Measurements from ENCODE around the gene HDAC7.
"Not testable (repeated sequence)": the region's sequence is repeated elsewhere in the genome, so short reads cannot be mapped to it uniquely, and the experiment has no call there.

Gene HDAC7

GRCh38 chr12:47822863-47823262, 3.2 kb upstream of the HDAC7 start:
- H3K36me3 ChIP-seq (ENCODE audit: control insufficient read depth, insufficient read depth, low read length) = no peaks in the 10 kb centered on the region
- H3K27me3 ChIP-seq (ENCODE audit: control insufficient read depth, insufficient read depth, low read length) = no peaks in the 10 kb centered on the region
- no peak overlapping the region for H3K9ac ChIP-seq (ENCODE audit: low read length)
- H3K9me3 ChIP-seq (ENCODE audit: control insufficient read depth, low read length) = no peaks in the 10 kb centered on the region
- H3K4me3 ChIP-seq (ENCODE audit: low read length) = no peak overlapping the region
- peaks cover 68% of the 10 kb centered on the region for H3K4me1 ChIP-seq (ENCODE audit: control insufficient read depth, insufficient read depth, low read length)

DNA sequence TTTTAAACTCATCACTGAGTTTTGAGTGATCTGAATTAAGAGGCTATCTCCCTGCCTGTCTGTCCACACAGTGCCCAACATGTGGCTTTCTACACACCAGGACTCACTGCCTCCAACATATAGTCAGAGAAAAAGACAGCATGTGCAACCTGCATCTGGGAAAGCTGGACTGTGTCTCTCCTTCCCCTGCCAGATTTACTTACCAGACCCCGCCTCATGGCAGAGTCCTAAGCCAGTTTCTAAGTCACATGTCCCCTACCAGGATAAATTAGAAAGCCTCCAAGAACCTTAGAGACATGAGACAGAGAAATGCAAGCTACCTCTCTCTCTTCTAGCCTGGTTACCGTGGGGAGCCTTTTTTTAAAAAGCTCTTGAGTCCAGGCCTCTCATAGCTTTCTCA, 2.7 kb upstream of the HDAC7 start:
- Histone ChIP-seq H3K27me3 (ENCODE audit: control insufficient read depth, insufficient read depth, low read length) (no peaks in the 10 kb centered on the region), H3K4me1 (ENCODE audit: control insufficient read depth, insufficient read depth, low read length) (peaks cover 73% of the 10 kb centered on the region), H3K9ac (ENCODE audit: low read length) (no peak overlapping the region), H3K4me3 (ENCODE audit: low read length) (no peak overlapping the region), H3K36me3 (ENCODE audit: control insufficient read depth, insufficient read depth, low read length) (no peaks in the 10 kb centered on the region), H3K9me3 (ENCODE audit: control insufficient read depth, low read length) (no peaks in the 10 kb centered on the region)

DNA sequence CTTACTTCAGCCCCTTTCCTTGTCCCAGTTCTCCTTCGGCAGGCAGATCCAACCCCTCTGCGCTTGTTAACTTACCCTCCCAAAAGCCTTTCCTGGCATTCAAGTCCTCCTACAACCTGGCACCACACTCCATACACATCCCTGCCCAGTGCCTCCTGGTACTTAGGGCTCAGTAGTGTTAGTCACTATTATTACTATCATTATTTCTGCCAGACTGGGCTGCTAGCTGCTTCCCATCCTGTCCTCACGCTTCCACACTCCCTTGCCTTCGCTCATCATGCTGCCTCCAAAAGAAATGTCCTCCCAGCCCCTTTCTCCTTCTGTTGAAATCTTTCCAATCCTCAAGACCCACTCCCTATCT, 1.6 kb upstream of the HDAC7 start:
- Histone ChIP-seq H3K4me1 (ENCODE audit: control insufficient read depth, insufficient read depth, low read length) (peaks cover 76% of the 10 kb centered on the region), H3K9me3 (ENCODE audit: control insufficient read depth, low read length) (no peaks in the 10 kb centered on the region), H3K27me3 (ENCODE audit: control insufficient read depth, insufficient read depth, low read length) (no peaks in the 10 kb centered on the region), H3K4me3 (ENCODE audit: low read length) (no peak overlapping the region), H3K9ac (ENCODE audit: low read length) (peak overlapping the region; percentile 79), H3K36me3 (ENCODE audit: control insufficient read depth, insufficient read depth, low read length) (no peaks in the 10 kb centered on the region)

DNA sequence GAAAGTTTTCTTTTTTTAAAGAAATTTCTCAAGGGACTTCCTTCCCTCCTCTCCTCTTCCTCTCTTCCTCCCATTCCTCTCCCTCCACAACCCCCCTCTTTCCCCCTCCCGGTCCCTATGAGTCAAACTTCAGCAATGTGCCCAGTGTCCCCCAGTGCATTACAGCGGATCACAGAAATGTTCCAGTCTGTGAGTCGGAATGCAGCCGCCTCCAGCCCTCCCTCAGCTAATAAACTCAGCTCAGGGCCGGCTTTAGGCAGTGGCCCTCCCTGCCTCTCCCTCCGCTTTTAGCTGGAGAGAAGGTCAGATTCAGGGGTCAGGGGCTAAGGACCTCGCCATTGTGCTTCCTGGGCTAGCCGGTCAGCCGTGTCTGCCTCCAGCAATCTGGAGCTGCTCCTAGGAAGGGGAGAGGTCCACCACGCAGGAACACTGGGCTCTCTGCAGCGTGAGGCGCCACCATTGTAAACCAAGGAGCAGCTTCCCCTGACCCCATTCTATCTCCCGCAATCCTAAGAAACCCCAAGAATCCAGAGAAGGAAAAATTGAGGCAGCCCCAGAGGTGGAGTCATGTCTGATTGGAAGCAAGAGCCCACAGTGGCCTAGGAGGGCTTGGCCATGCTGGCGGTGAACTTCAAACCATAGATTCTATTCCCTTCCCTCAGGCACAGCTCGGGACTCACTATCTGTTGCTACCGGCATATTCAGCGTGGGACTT, 1.1 kb upstream of the HDAC7 start:
- no peaks in the 10 kb centered on the region for H3K36me3 ChIP-seq (ENCODE audit: control insufficient read depth, insufficient read depth, low read length)
- peaks cover 73% of the 10 kb centered on the region for H3K4me1 ChIP-seq (ENCODE audit: control insufficient read depth, insufficient read depth, low read length)
- no peaks in the 10 kb centered on the region for H3K27me3 ChIP-seq (ENCODE audit: control insufficient read depth, insufficient read depth, low read length)
- no peaks in the 10 kb centered on the region for H3K9me3 ChIP-seq (ENCODE audit: control insufficient read depth, low read length)
- H3K9ac ChIP-seq (ENCODE audit: low read length) = peak overlapping the region; percentile 79
- no peak overlapping the region for H3K4me3 ChIP-seq (ENCODE audit: low read length)

- no peaks in the 10 kb centered on the region for H3K36me3 ChIP-seq (ENCODE audit: control insufficient read depth, insufficient read depth, low read length)
- H3K9me3 ChIP-seq (ENCODE audit: control insufficient read depth, low read length) = no peaks in the 10 kb centered on the region
- H3K9ac ChIP-seq (ENCODE audit: low read length) = peak overlapping the region; percentile 79
- peaks cover 65% of the 10 kb centered on the region for H3K4me1 ChIP-seq (ENCODE audit: control insufficient read depth, insufficient read depth, low read length)
- H3K27me3 ChIP-seq (ENCODE audit: control insufficient read depth, insufficient read depth, low read length) = no peaks in the 10 kb centered on the region
- peak overlapping the region; percentile 45 for H3K4me3 ChIP-seq (ENCODE audit: low read length)
Observed at GRCh38 chr12:47819138-47819895, 386 bp downstream of the HDAC7 start.

- Histone ChIP-seq H3K36me3 (ENCODE audit: control insufficient read depth, insufficient read depth, low read length) (no peaks in the 10 kb centered on the region), H3K4me1 (ENCODE audit: control insufficient read depth, insufficient read depth, low read length) (peaks cover 68% of the 10 kb centered on the region), H3K9ac (ENCODE audit: low read length) (peak overlapping the region; percentile 79), H3K9me3 (ENCODE audit: control insufficient read depth, low read length) (no peaks in the 10 kb centered on the region), H3K4me3 (ENCODE audit: low read length) (peak overlapping the region; percentile 45), H3K27me3 (ENCODE audit: control insufficient read depth, insufficient read depth, low read length) (no peaks in the 10 kb centered on the region)
Observed at GRCh38 chr12:47818467-47819137, 1.1 kb downstream of the HDAC7 start.

DNA sequence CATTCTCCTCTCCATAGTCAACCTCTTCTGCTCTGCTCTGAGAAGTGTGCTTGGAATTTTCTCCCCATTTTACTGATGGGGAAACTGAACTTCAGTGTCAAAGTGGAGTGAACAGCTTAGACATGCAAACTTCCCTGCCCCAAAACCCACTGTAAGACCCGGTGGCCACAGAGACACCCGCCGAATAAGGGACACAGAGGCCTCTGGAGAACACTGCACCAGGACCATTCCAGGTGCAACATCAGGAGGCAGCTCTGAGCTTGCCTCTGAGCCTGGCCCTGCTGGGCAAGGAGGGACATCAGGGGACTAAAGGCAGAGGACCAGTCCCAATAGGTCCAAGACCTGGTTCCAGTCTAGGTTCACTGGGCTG, 1.7 kb downstream of the HDAC7 start:
- H3K9me3 ChIP-seq (ENCODE audit: control insufficient read depth, low read length) = no peaks in the 10 kb centered on the region
- no peak overlapping the region for H3K4me3 ChIP-seq (ENCODE audit: low read length)
- H3K9ac ChIP-seq (ENCODE audit: low read length) = peak overlapping the region; percentile 79
- H3K36me3 ChIP-seq (ENCODE audit: control insufficient read depth, insufficient read depth, low read length) = no peaks in the 10 kb centered on the region
- peaks cover 72% of the 10 kb centered on the region for H3K4me1 ChIP-seq (ENCODE audit: control insufficient read depth, insufficient read depth, low read length)
- no peaks in the 10 kb centered on the region for H3K27me3 ChIP-seq (ENCODE audit: control insufficient read depth, insufficient read depth, low read length)

DNA sequence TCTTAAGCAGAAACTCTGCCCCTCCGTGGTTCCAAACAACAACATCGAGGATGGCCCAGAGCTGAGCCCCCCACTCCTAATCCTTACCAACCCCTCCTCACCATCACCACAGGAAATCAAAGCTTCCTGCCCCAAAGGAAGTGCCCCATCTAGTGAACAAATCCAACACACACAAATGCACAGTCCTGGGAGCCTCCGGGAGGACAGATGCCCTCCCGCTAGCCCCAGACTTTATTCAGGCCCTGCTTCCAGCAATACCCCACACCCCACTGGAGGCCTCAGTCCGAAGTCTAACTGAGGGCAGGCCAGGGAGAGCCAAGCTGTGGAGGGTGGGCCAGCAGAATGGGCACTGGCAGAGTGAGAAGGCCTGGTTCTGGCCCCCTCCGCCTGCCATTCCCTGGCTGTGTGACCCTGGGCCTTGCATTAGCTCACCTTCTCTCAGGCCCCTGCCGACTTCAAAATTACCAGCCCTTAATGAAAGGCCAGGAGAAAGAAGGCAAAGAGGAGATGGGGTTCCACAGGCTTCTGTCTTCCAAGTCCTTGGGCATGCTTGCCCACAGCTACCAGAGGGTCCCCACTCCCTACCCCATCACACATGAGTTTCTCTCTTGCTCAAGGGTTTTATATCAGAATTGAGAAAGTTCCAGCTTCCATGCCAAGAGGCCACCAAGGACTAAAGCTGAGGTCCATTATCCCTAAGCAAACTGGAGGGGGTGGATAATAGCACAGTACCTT, 2.3 kb downstream of the HDAC7 start:
- Histone ChIP-seq H3K9ac (ENCODE audit: low read length) (peak overlapping the region; percentile 47), H3K36me3 (ENCODE audit: control insufficient read depth, insufficient read depth, low read length) (no peaks in the 10 kb centered on the region), H3K4me3 (ENCODE audit: low read length) (no peak overlapping the region), H3K27me3 (ENCODE audit: control insufficient read depth, insufficient read depth, low read length) (no peaks in the 10 kb centered on the region), H3K9me3 (ENCODE audit: control insufficient read depth, low read length) (no peaks in the 10 kb centered on the region), H3K4me1 (ENCODE audit: control insufficient read depth, insufficient read depth, low read length) (peaks cover 71% of the 10 kb centered on the region)

GRCh38 chr12:47816403-47817271, 3.1 kb downstream of the HDAC7 start:
- H3K9me3 ChIP-seq (ENCODE audit: control insufficient read depth, low read length) = no peaks in the 10 kb centered on the region
- no peaks in the 10 kb centered on the region for H3K27me3 ChIP-seq (ENCODE audit: control insufficient read depth, insufficient read depth, low read length)
- no peaks in the 10 kb centered on the region for H3K36me3 ChIP-seq (ENCODE audit: control insufficient read depth, insufficient read depth, low read length)
- no peak overlapping the region for H3K4me3 ChIP-seq (ENCODE audit: low read length)
- peaks cover 71% of the 10 kb centered on the region for H3K4me1 ChIP-seq (ENCODE audit: control insufficient read depth, insufficient read depth, low read length)
- H3K9ac ChIP-seq (ENCODE audit: low read length) = peak overlapping the region; percentile 47

- not testable (repeated sequence) for H3K27me3 ChIP-seq (ENCODE audit: control insufficient read depth, insufficient read depth, low read length); H3K36me3 ChIP-seq (ENCODE audit: control insufficient read depth, insufficient read depth, low read length); H3K9me3 ChIP-seq (ENCODE audit: control insufficient read depth, low read length); H3K9ac ChIP-seq (ENCODE audit: low read length); H3K4me3 ChIP-seq (ENCODE audit: low read length)
- H3K4me1 ChIP-seq (ENCODE audit: control insufficient read depth, insufficient read depth, low read length) = peaks cover 70% of the 10 kb centered on the region
Observed at GRCh38 chr12:47815447-47815846, 4.3 kb downstream of the HDAC7 start.

DNA sequence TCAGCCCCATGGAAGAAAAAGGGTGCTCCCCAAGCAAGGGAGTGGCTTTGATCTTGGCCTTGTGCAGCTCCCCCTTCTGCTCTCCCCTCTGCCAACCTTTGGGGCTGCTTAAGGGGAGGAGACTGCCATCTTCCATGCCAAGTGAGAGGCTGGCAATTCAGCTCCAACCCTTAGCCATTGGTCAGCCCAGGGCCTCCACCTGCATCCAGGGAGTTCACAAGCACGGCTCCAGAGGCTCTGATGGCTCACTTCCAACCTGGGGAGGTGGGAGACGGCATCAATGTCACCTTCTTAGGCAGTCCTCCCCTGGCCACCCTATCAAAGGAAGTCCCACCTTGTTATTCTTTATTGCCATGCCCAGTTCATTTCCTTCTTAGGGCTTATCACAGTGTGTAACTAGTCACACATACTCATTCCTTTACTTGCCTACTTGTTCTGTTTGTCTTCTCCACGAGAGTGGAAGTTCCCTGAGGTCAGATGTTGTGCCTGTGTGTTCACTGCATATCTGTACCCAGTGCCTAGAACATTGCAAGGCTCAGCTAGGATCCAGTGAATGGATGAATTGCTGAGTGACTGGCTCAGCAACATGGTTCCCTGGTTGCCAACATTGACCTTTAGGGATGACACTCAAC, 5.0 kb downstream of the HDAC7 start:
- Histone ChIP-seq H3K4me3 (ENCODE audit: low read length) (no peak overlapping the region), H3K4me1 (ENCODE audit: control insufficient read depth, insufficient read depth, low read length) (peaks cover 74% of the 10 kb centered on the region), H3K9ac (ENCODE audit: low read length) (peak overlapping the region; percentile 93), H3K27me3 (ENCODE audit: control insufficient read depth, insufficient read depth, low read length) (no peaks in the 10 kb centered on the region), H3K36me3 (ENCODE audit: control insufficient read depth, insufficient read depth, low read length) (no peaks in the 10 kb centered on the region), H3K9me3 (ENCODE audit: control insufficient read depth, low read length) (no peaks in the 10 kb centered on the region)
